K562 (cell line): ENCODE results near the gene ACTN4. TPM values are rescaled to one million over a fixed set of nuclear protein-coding genes. Genes with fewer than 3 reads are reported as not detected.

ENCODE experiments used
- BRF2 ChIP-seq: IDR thresholded peaks from 3 replicates; pipeline ENCODE4 v1.6.1; 2011; ENCODE audit warnings: borderline replicate concordance, mild to moderate bottlenecking; ENCODE audit not compliant: insufficient read length, insufficient read depth
- CBFA2T3 ChIP-seq: fragments of 450-650 bp; IDR thresholded peaks from 2 replicates; pipeline ENCODE4 v1.6.1; 2017
- CREB3L1 ChIP-seq: fragments of 450-650 bp; IDR thresholded peaks from 2 replicates; pipeline ENCODE4 v1.6.1; 2014; ENCODE audit warnings: low read depth, mild to moderate bottlenecking, moderate library complexity, borderline replicate concordance
- ESRRA ChIP-seq: fragments of 450-650 bp; IDR thresholded peaks from 2 replicates; pipeline ENCODE4 v1.6.1; 2014; ENCODE audit warnings: low read depth, mild to moderate bottlenecking, moderate library complexity, borderline replicate concordance
- NCOA6 ChIP-seq: fragments of 450-650 bp; IDR thresholded peaks from 2 replicates; pipeline ENCODE4 v1.6.1; 2017; ENCODE audit warnings: mild to moderate bottlenecking
- NFYB ChIP-seq: IDR thresholded peaks from 2 replicates; pipeline ENCODE4 v1.6.1; 2011; ENCODE audit warnings: mild to moderate bottlenecking, moderate library complexity; ENCODE audit not compliant: insufficient read length; ENCODE audit errors: extremely low read depth
- PHB ChIP-seq: fragments of 250-450 bp; sonication (Bioruptor Pico); IDR thresholded peaks from 2 replicates; pipeline ENCODE4 v1.5.0; 2021
- PTTG1 ChIP-seq: fragments of 450-650 bp; IDR thresholded peaks from 2 replicates; pipeline ENCODE4 v1.6.1; 2016; ENCODE audit warnings: low read depth, mild to moderate bottlenecking, missing genetic modification characterization, missing compliant biosample characterization
- ZBTB12 ChIP-seq: fragments of 250-450 bp; sonication (Bioruptor Pico); IDR thresholded peaks from 2 replicates; pipeline ENCODE4 v1.4.0; 2020
- ZNF318 ChIP-seq, 2 experiments: fragments of 450-650 bp; IDR thresholded peaks; 2 replicates each; pipeline ENCODE4 v1.6.1; 2016; ENCODE audit warnings: mild to moderate bottlenecking in 2 of 2, borderline replicate concordance in 1 of 2, low read depth in 1 of 2, moderate library complexity in 1 of 2
- ZNF449 ChIP-seq: fragments of 250-450 bp; sonication (Bioruptor Pico); IDR thresholded peaks from 2 replicates; pipeline ENCODE4 v1.8.0; 2022; ENCODE audit warnings: moderate library complexity, mild to moderate bottlenecking, inconsistent platforms
- ZNF695 ChIP-seq: fragments of 450-650 bp; formaldehyde crosslinking; IDR thresholded peaks from 2 replicates; pipeline ENCODE4 v1.4.0; 2020; ENCODE audit warnings: mild to moderate bottlenecking, moderate library complexity
- polyA plus RNA-seq, 8 experiments: library from polyadenylated mRNA; depleted of rRNA in 4 of 8; stranded (reverse) in 5 of 8; unstranded in 3 of 8; fragments of >200 nt; fragmentation: Nextera tagmentation in 2 of 8; fragmentation: Illumina TruSeq in 1 of 8; extraction: Ambion mirVana in 2 of 8; extraction: Trizol in 1 of 8; gene quantifications; 2 replicates each; pipeline versions ENCODE4 v1.2.1 to v1.2.3, GENCODE V29; 2011 to 2014; ENCODE audit warnings: inconsistent platforms in 1 of 8, missing spikeins in 1 of 8
- total RNA-seq, 7 experiments: library from RNA; depleted of rRNA in 6 of 7; stranded (reverse); fragments of >200 nt in 6 of 7; fragmentation: Illumina TruSeq in 2 of 7; extraction: Trizol in 2 of 7; gene quantifications; 2 replicates each; pipeline versions ENCODE4 v1.2.1 to v1.2.3, GENCODE V29; 2011 to 2021; ENCODE audit warnings: low replicate concordance in 1 of 7

Gene ACTN4
- total and polyA plus RNA-seq, 9 of the 15 experiments (the other 6 are each of a cell fraction or from before 2014, with no cell fraction given): 3.1 to 385 (median 125) TPM

GRCh38 chr19:38674388-38675171, 27.1 kb downstream of the ACTN4 start (continued):
- TF ChIP-seq ZNF449 (no peak), ZNF318 (IDR thresholded peaks at IDR 0.05; ENCODE audit: borderline replicate concordance in 1 of 2, low read depth in 1 of 2) (peak in 1 of 2 experiments; percentile 30; a peak in 1 of 4 replicates), NFYB (no peak), CREB3L1 (peak; percentile 22; the same call in 1 of the 2 replicates), ZBTB12 (peak; percentile 51; the same call in 1 of the 2 replicates), ESRRA (peak; percentile 77; the same call in 1 of the 2 replicates), PHB (CRISPR knock-in tag) (no peak), CBFA2T3 (peak; percentile 65), NCOA6 (no peak), BRF2 (no peak), PTTG1 (tag) (no peak), ZNF695 (CRISPR knock-in tag) (no peak)
